ENCODE measurements around the gene BATF3. TPM values are rescaled to one million over a fixed set of nuclear protein-coding genes. Genes with fewer than 3 reads are reported as not detected.

Gene BATF3
- total RNA-seq, 1 donor from 2014 or later, result 0.68 TPM

Other genes starting within 250 kb of the BATF3 start
- gene ATF3, start 91.1 kb downstream of the BATF3 start, total RNA-seq, result 2.7 TPM
- gene NSL1, start 91.9 kb upstream of the BATF3 start, total RNA-seq, result 12.9 TPM
- 8.4 TPM for gene TATDN3, start 92.1 kb upstream of the BATF3 start, total RNA-seq
- not detected for gene SPATA45, start 147.8 kb upstream of the BATF3 start, total RNA-seq
- 5.0 TPM for gene FLVCR1, start 158.4 kb upstream of the BATF3 start, total RNA-seq

Measured in esophagus mucosa (tissue), 1 donor.